Endodermal cell (in vitro differentiated cells): ENCODE results near the gene CDKN1B. TPM values are rescaled to one million over a fixed set of nuclear protein-coding genes. Genes with fewer than 3 reads are reported as not detected.

ENCODE experiments used
- DNase-seq: peaks from one replicate; pipeline ENCODE4 v3.0.0-alpha.2; 2017
- H3K27ac ChIP-seq: 2 replicates; pipeline ENCODE4 v1.5.1; 2013; ENCODE audit warnings: mild to moderate bottlenecking, low read depth, low read length, moderate library complexity
- H3K27me3 ChIP-seq: 2 replicates; pipeline ENCODE4 v1.6.1; 2013; ENCODE audit warnings: mild to moderate bottlenecking, low read length, moderate library complexity; ENCODE audit not compliant: insufficient read depth, control insufficient read depth, poor library complexity, severe bottlenecking
- H3K36me3 ChIP-seq: 2 replicates; pipeline ENCODE4 v1.7.0; 2013; ENCODE audit warnings: mild to moderate bottlenecking, low read length, moderate library complexity; ENCODE audit not compliant: control insufficient read depth, insufficient read depth
- H3K4me1 ChIP-seq: one replicate; pipeline ENCODE4 v1.7.0; 2013; ENCODE audit warnings: low read length; ENCODE audit not compliant: control insufficient read depth, insufficient read depth
- H3K4me3 ChIP-seq: 2 replicates; pipeline ENCODE4 v1.5.1; 2013; ENCODE audit warnings: mild to moderate bottlenecking, low read length, moderate library complexity
- H3K9ac ChIP-seq: 2 replicates; pipeline ENCODE4 v1.6.1; 2013; ENCODE audit warnings: mild to moderate bottlenecking, low read length, moderate library complexity; ENCODE audit not compliant: poor library complexity, severe bottlenecking; ENCODE audit errors: extremely low read depth
- H3K9me3 ChIP-seq: 2 replicates; pipeline ENCODE4 v1.6.1; 2013; ENCODE audit warnings: mild to moderate bottlenecking, low read length, moderate library complexity; ENCODE audit not compliant: control insufficient read depth
- H3K27ac Mint-ChIP-seq: 2 replicates; pipeline ENCODE4 v1.8.0; 2020; ENCODE audit warnings: mixed read lengths
- H3K27me3 Mint-ChIP-seq: 2 replicates; pipeline ENCODE4 v1.8.0; 2021; ENCODE audit warnings: mild to moderate bottlenecking, mixed read lengths; ENCODE audit not compliant: insufficient read depth
- H3K36me3 Mint-ChIP-seq: 2 replicates; pipeline ENCODE4 v1.8.0; 2020; ENCODE audit warnings: low read depth, mixed read lengths
- H3K4me1 Mint-ChIP-seq: 2 replicates; pipeline ENCODE4 v1.8.0; 2020; ENCODE audit warnings: mixed read lengths
- H3K4me3 Mint-ChIP-seq: 2 replicates; pipeline ENCODE4 v1.8.0; 2020; ENCODE audit warnings: mild to moderate bottlenecking, moderate library complexity, mixed read lengths
- H3K9me3 Mint-ChIP-seq: 2 replicates; pipeline ENCODE4 v1.8.0; 2020; ENCODE audit warnings: mild to moderate bottlenecking, mixed read lengths
- CTCF ChIP-seq: fragments of 200-600 bp; sonication (generic); conservative IDR thresholded peaks from 2 replicates; pipeline ENCODE4 v1.5.0; 2021; ENCODE audit warnings: antibody characterized with exemption, mild to moderate bottlenecking
- WGBS, 2 experiments: methylation state at CpG; one replicate each; pipeline versions ENCODE4 v1.1.5 to v1.1.7; 2013; ENCODE audit warnings: missing lambda C conversion rate in 2 of 2, mixed read lengths in 1 of 2; ENCODE audit not compliant: insufficient coverage in 1 of 2, insufficient read length in 1 of 2; 5-methylcytosine and 5-hydroxymethylcytosine counted together
- microRNA-seq: library from miRNA; unstranded; fragments of <30 nt; microRNA quantifications from one replicate; pipeline ENCODE4 v1.2.0, GENCODE V29; 2020; ENCODE audit warnings: borderline microRNAs expressed
- total RNA-seq, 2 donors: library from RNA; stranded (reverse); fragmentation: NEBNext Ultra II Directional in 1 of 2; extraction: Animal tissue kit (Norgen Biotek cat#: 25700) in 1 of 2; gene quantifications; 2 replicates in 1 of 2; 3 replicates in 1 of 2; pipeline ENCODE4 v1.2.1, GENCODE V29; 2021

Gene CDKN1B
- total RNA-seq, 2 donors from 2014 or later = 40.1 to 63.9 TPM

GRCh38 chr12:12764824-12765223, 47.7 kb downstream of the CDKN1B start:
- no peaks in the 10 kb centered on the region for H3K36me3 Mint-ChIP-seq
- no peak overlapping the region for H3K4me3 ChIP-seq
- no peak overlapping the region for H3K27ac ChIP-seq
- H3K4me3 Mint-ChIP-seq = no peak overlapping the region
- peaks cover 4% of the 10 kb centered on the region for H3K27me3 Mint-ChIP-seq
- no peak for TF ChIP-seq CTCF
- no peaks in the 10 kb centered on the region for H3K36me3 ChIP-seq
- DNase-seq = peak; percentile 55
- no peak overlapping the region for H3K27ac Mint-ChIP-seq
- no peak overlapping the region for H3K9ac ChIP-seq
- no peaks in the 10 kb centered on the region for H3K4me1 ChIP-seq
- H3K4me1 Mint-ChIP-seq = peaks cover 5% of the 10 kb centered on the region
- no peaks in the 10 kb centered on the region for H3K27me3 ChIP-seq
- peaks cover 2% of the 10 kb centered on the region for H3K9me3 Mint-ChIP-seq
- H3K9me3 ChIP-seq = peaks cover 7% of the 10 kb centered on the region

GRCh38 chr12:12770262-12770661, 53.1 kb downstream of the CDKN1B start:
- Histone ChIP-seq H3K4me1 (peaks cover 6% of the 10 kb centered on the region), H3K27ac (no peak overlapping the region), H3K9ac (no peak overlapping the region), H3K9me3 (peaks cover 26% of the 10 kb centered on the region), H3K36me3 (peaks cover 7% of the 10 kb centered on the region), H3K27me3 (no peaks in the 10 kb centered on the region), H3K4me3 (no peak overlapping the region)
- no peak for TF ChIP-seq CTCF
- peaks cover 13% of the 10 kb centered on the region for H3K9me3 Mint-ChIP-seq
- no peaks in the 10 kb centered on the region for H3K27me3 Mint-ChIP-seq
- no peak overlapping the region for H3K27ac Mint-ChIP-seq
- H3K4me1 Mint-ChIP-seq = peaks cover 12% of the 10 kb centered on the region
- peaks cover 3% of the 10 kb centered on the region for H3K36me3 Mint-ChIP-seq
- H3K4me3 Mint-ChIP-seq = no peak overlapping the region
- no peak for DNase-seq
- 86% methylated on average over 5 of the region's 6 CpGs; no CpG with 5 or more reads in 1 of the 2 experiments for WGBS, 2 experiments

Small RNA genes within 50 kb of the gene (microRNA-seq; reads per million reads assigned to microRNA genes)
- not detected for gene MIR613

Other genes with a start within 250 kb of the CDKN1B start
- 10 to 100 TPM; 28.1 to 42.5 TPM for gene DUSP16, start 154.5 kb upstream of the CDKN1B start, total RNA-seq
- 10 to 100 TPM; 27.2 to 46.9 TPM for gene CREBL2, start 105.5 kb upstream of the CDKN1B start, total RNA-seq
- 1 to 10 TPM; 5.4 to 7.2 TPM for gene GPR19, start 21.2 kb upstream of the CDKN1B start, total RNA-seq
- 1 to 10 TPM; 1.8 to 3.2 TPM for gene APOLD1, start 68.3 kb downstream of the CDKN1B start, total RNA-seq
- 100 to 1,000 TPM in 1 of 2 donors, 10 to 100 TPM in 1; 92.3 to 154 TPM for gene DDX47, start 96.0 kb downstream of the CDKN1B start, total RNA-seq
- 1 to 10 TPM in 1 of 2 donors, under 1 TPM in 1; 0.15 to 1.0 TPM for gene GPRC5A, start 174.2 kb downstream of the CDKN1B start, total RNA-seq
- not detected for gene GPRC5D, start 234.8 kb downstream of the CDKN1B start, total RNA-seq